ENCODE results near the gene FOXP4. TPM values are rescaled to one million over a fixed set of nuclear protein-coding genes. Genes with fewer than 3 reads are reported as not detected.

The FOXP4 gene
- total and polyA plus RNA-seq, 4 donors: 2.5 to 16.0 (median 4.3) TPM

GRCh38 chr6:41566961-41567360 is 20.8 kb downstream of the FOXP4 start:
- peak overlapping the region in 1 of 2 donors; percentile 15 for H3K27ac ChIP-seq (ENCODE audit: low read depth in 1 of 2, low read length in 2 of 2)
- 95% methylated on average over 1 of the region's 1 CpG for WGBS
- no peaks in the 10 kb centered on the region for H3K27me3 ChIP-seq (ENCODE audit: control insufficient read depth in 4 of 4, insufficient read depth in 4 of 4, low read length in 3 of 4)
- no peak overlapping the region for H3K4me3 ChIP-seq (ENCODE audit: low read depth in 1 of 3, low read length in 3 of 3)
- DNase-seq (ENCODE audit: low spot score): no peak
- peaks cover 7 to 9% (median 8%) of the 10 kb centered on the region in 4 donors for H3K36me3 ChIP-seq (ENCODE audit: control insufficient read depth in 4 of 4, insufficient read depth in 3 of 4, low read depth in 1 of 4, low read length in 3 of 4)
- H3K9ac ChIP-seq (ENCODE audit: low read depth in 1 of 2, low read length in 2 of 2): no peak overlapping the region
- peaks cover 22 to 70% (median 52%) of the 10 kb centered on the region in 4 donors for H3K4me1 ChIP-seq (ENCODE audit: control insufficient read depth in 4 of 4, insufficient read depth in 4 of 4, low read length in 3 of 4)
- H3K9me3 ChIP-seq (ENCODE audit: control insufficient read depth in 4 of 4, low read length in 3 of 4): no peaks in the 10 kb centered on the region
- TF ChIP-seq ZBTB33 (IDR thresholded peaks at IDR 0.05): no peak
- TF ChIP-seq RXRA (IDR thresholded peaks at IDR 0.05): peak; percentile 2 to 65
- peak in 1 of 2 donors; percentile 47 for TF ChIP-seq HNF4A (conservative IDR thresholded peaks at IDR 0.05)

GRCh38 chr6:41567684-41568083 is 21.5 kb downstream of the FOXP4 start:
- peak overlapping the region; percentile 84 to 92 for H3K27ac ChIP-seq (ENCODE audit: low read depth in 1 of 2, low read length in 2 of 2)
- TF ChIP-seq ATF3 (IDR thresholded peaks at IDR 0.05): no peak
- TF ChIP-seq FOXA2 (IDR thresholded peaks at IDR 0.05): no peak
- TF ChIP-seq HNF4G (IDR thresholded peaks at IDR 0.05): no peak
- no peak for TF ChIP-seq RXRA (IDR thresholded peaks at IDR 0.05)
- TF ChIP-seq TAF1 (conservative IDR thresholded peaks at IDR 0.05): no peak
- TF ChIP-seq ZBTB33 (IDR thresholded peaks at IDR 0.05): no peak
- no peak for TF ChIP-seq CTCF (IDR thresholded peaks at IDR 0.05; ENCODE audit: low read depth, low read length, missing input control)
- no peak for TF ChIP-seq MAX (IDR thresholded peaks at IDR 0.05)
- TF ChIP-seq NR2F2 (IDR thresholded peaks at IDR 0.05): no peak
- TF ChIP-seq REST (IDR thresholded peaks at IDR 0.05): no peak
- TF ChIP-seq YY1 (IDR thresholded peaks at IDR 0.05): no peak
- no peak for TF ChIP-seq SP1 (IDR thresholded peaks at IDR 0.05)
- TF ChIP-seq EGR1 (IDR thresholded peaks at IDR 0.05; ENCODE audit: low read depth in 2 of 2): no peak
- no peak for TF ChIP-seq GABPA (IDR thresholded peaks at IDR 0.05 in 1 of 2, conservative IDR thresholded peaks at IDR 0.05 in 1 of 2)
- TF ChIP-seq HNF4A (conservative IDR thresholded peaks at IDR 0.05): no peak
- no peak for TF ChIP-seq JUND (IDR thresholded peaks at IDR 0.05)
- no peak for TF ChIP-seq FOXA1 (IDR thresholded peaks at IDR 0.05)
- TF ChIP-seq RAD21 (IDR thresholded peaks at IDR 0.05): no peak

More at GRCh38 chr6:41567684-41568083, 21.5 kb downstream of the FOXP4 start:
- Histone ChIP-seq H3K27me3 (ENCODE audit: control insufficient read depth in 4 of 4, insufficient read depth in 4 of 4, low read length in 3 of 4) (no peaks in the 10 kb centered on the region), H3K4me1 (ENCODE audit: control insufficient read depth in 4 of 4, insufficient read depth in 4 of 4, low read length in 3 of 4) (peaks cover 19 to 68% (median 51%) of the 10 kb centered on the region in 4 donors), H3K9me3 (ENCODE audit: control insufficient read depth in 4 of 4, low read length in 3 of 4) (no peaks in the 10 kb centered on the region), H3K36me3 (ENCODE audit: control insufficient read depth in 4 of 4, insufficient read depth in 3 of 4, low read depth in 1 of 4, low read length in 3 of 4) (peaks cover 7 to 9% (median 8%) of the 10 kb centered on the region in 4 donors), H3K4me3 (ENCODE audit: low read depth in 1 of 3, low read length in 3 of 3) (no peak overlapping the region), H3K9ac (ENCODE audit: low read depth in 1 of 2, low read length in 2 of 2) (peak overlapping the region in 1 of 2 donors; percentile 6)
- WGBS: 84% methylated on average over 1 of the region's 1 CpG
- DNase-seq (ENCODE audit: low spot score): no peak

Data from liver (tissue), 9 donors.